K562 (cell line): Measurements from ENCODE around the gene MPL.

Experiments used
- BMI1 ChIP-seq: fragments of 150-350 bp; IDR thresholded peaks from 2 replicates; pipeline ENCODE4 v1.6.1; 2014; ENCODE audit warnings: low read length
- CHD4 ChIP-seq: fragments of 200-600 bp; sonication (generic); IDR thresholded peaks from 3 replicates; pipeline ENCODE4 v1.6.1; 2012; ENCODE audit warnings: low read depth, mild to moderate bottlenecking, mixed read lengths, low read length, inconsistent platforms; ENCODE audit not compliant: insufficient read depth, insufficient replicate concordance, poor library complexity, severe bottlenecking
- ELF4 ChIP-seq: fragments of 450-650 bp; formaldehyde crosslinking; IDR thresholded peaks from 2 replicates; pipeline ENCODE4 v1.4.0; 2022; ENCODE audit warnings: missing genetic modification characterization
- ETS1 ChIP-seq: conservative IDR thresholded peaks from 2 replicates; pipeline ENCODE4 v1.6.1; 2011; ENCODE audit warnings: low read depth, mild to moderate bottlenecking, low read length; ENCODE audit not compliant: control insufficient read depth
- ETS2 ChIP-seq: IDR thresholded peaks from 2 replicates; pipeline ENCODE4 v1.6.1; 2016; ENCODE audit warnings: borderline replicate concordance, missing genetic modification characterization, mild to moderate bottlenecking, moderate library complexity, missing compliant biosample characterization; ENCODE audit not compliant: poor library complexity, severe bottlenecking
- FUS ChIP-seq: fragments of 200-400 bp; formaldehyde crosslinking; optimal IDR thresholded peaks from 2 replicates; pipeline ENCODE3; 2017; ENCODE audit warnings: low read depth, low read length
- NELFE ChIP-seq: IDR thresholded peaks from 2 replicates; pipeline ENCODE4 v1.6.1; 2011; ENCODE audit warnings: mild to moderate bottlenecking; ENCODE audit not compliant: insufficient read depth, insufficient read length
- NFRKB ChIP-seq: fragments of 450-650 bp; IDR thresholded peaks from 2 replicates; pipeline ENCODE4 v1.6.1; 2016; ENCODE audit warnings: low read depth
- SMAD3 ChIP-seq: fragments of 450-650 bp; formaldehyde crosslinking; conservative IDR thresholded peaks from 2 replicates; pipeline ENCODE4 v1.4.0; 2020; ENCODE audit warnings: mild to moderate bottlenecking
- TF ChIP-seq, protein P1 (sequence below): fragments of 450-650 bp; IDR thresholded peaks from 2 replicates; pipeline ENCODE4 v1.6.1; 2018; ENCODE audit not compliant: partially characterized antibody
- TF ChIP-seq, protein P2 (sequence below): sonication (generic); formaldehyde crosslinking; IDR thresholded peaks from 2 replicates; pipeline ENCODE4 v1.8.1; 2023; ENCODE audit warnings: mild to moderate bottlenecking, missing genetic modification reagents, moderate library complexity
- TF ChIP-seq, protein P3 (sequence below): fragments of 450-650 bp; IDR thresholded peaks from 2 replicates; pipeline ENCODE4 v1.6.1; 2016; ENCODE audit warnings: borderline replicate concordance

- TF ChIP-seq ELF4 (CRISPR knock-in tag) (no peak), NFRKB (peak; percentile 69), FUS (no peak), ETS1 (no peak), BMI1 (no peak), SMAD3 (CRISPR knock-in tag) (no peak), ETS2 (tag) (no peak), NELFE (no peak), CHD4 (no peak)
- TF ChIP-seq, protein P1, sequence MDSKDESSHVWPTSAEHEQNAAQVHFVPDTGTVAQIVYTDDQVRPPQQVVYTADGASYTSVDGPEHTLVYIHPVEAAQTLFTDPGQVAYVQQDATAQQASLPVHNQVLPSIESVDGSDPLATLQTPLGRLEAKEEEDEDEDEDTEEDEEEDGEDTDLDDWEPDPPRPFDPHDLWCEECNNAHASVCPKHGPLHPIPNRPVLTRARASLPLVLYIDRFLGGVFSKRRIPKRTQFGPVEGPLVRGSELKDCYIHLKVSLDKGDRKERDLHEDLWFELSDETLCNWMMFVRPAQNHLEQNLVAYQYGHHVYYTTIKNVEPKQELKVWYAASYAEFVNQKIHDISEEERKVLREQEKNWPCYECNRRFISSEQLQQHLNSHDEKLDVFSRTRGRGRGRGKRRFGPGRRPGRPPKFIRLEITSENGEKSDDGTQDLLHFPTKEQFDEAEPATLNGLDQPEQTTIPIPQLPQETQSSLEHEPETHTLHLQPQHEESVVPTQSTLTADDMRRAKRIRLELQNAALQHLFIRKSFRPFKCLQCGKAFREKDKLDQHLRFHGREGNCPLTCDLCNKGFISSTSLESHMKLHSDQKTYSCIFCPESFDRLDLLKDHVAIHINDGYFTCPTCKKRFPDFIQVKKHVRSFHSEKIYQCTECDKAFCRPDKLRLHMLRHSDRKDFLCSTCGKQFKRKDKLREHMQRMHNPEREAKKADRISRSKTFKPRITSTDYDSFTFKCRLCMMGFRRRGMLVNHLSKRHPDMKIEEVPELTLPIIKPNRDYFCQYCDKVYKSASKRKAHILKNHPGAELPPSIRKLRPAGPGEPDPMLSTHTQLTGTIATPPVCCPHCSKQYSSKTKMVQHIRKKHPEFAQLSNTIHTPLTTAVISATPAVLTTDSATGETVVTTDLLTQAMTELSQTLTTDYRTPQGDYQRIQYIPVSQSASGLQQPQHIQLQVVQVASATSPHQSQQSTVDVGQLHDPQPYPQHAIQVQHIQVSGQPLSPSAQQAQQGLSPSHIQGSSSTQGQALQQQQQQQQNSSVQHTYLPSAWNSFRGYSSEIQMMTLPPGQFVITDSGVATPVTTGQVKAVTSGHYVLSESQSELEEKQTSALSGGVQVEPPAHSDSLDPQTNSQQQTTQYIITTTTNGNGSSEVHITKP = peak; percentile 69
- TF ChIP-seq, protein P2, sequence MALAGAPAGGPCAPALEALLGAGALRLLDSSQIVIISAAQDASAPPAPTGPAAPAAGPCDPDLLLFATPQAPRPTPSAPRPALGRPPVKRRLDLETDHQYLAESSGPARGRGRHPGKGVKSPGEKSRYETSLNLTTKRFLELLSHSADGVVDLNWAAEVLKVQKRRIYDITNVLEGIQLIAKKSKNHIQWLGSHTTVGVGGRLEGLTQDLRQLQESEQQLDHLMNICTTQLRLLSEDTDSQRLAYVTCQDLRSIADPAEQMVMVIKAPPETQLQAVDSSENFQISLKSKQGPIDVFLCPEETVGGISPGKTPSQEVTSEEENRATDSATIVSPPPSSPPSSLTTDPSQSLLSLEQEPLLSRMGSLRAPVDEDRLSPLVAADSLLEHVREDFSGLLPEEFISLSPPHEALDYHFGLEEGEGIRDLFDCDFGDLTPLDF (CRISPR knock-in tag) = peak; percentile 70; the same call in 1 of the 2 replicates
- TF ChIP-seq, protein P3, sequence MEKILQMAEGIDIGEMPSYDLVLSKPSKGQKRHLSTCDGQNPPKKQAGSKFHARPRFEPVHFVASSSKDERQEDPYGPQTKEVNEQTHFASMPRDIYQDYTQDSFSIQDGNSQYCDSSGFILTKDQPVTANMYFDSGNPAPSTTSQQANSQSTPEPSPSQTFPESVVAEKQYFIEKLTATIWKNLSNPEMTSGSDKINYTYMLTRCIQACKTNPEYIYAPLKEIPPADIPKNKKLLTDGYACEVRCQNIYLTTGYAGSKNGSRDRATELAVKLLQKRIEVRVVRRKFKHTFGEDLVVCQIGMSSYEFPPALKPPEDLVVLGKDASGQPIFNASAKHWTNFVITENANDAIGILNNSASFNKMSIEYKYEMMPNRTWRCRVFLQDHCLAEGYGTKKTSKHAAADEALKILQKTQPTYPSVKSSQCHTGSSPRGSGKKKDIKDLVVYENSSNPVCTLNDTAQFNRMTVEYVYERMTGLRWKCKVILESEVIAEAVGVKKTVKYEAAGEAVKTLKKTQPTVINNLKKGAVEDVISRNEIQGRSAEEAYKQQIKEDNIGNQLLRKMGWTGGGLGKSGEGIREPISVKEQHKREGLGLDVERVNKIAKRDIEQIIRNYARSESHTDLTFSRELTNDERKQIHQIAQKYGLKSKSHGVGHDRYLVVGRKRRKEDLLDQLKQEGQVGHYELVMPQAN = peak; percentile 55; the same call in 1 of the 2 replicates
These were observed 20.6 kb downstream of the MPL start for GRCh38 chr1:43358121-43358745.
